Measurements from ENCODE around the gene OR4D2. TPM values are rescaled to one million over a fixed set of nuclear protein-coding genes. Genes with fewer than 3 reads are reported as not detected.
A peak's percentile ranks its signal among the peaks of the same experiment; 100 is the strongest.

The OR4D2 gene
- total RNA-seq, 3 donors from 2014 or later: not detected

GRCh38 chr17:58215685-58216084 is 48.9 kb downstream of the OR4D2 start:
- no peak for DNase-seq
- no peak for ATAC-seq
- TF ChIP-seq CTCF (IDR thresholded peaks at IDR 0.05): no peak
- Histone ChIP-seq H3K9me3 (no peaks in the 10 kb centered on the region), H3K4me1 (ENCODE audit: low read depth) (peaks cover 5% of the 10 kb centered on the region), H3K36me3 (ENCODE audit: low read depth) (no peaks in the 10 kb centered on the region), H3K4me3 (no peak overlapping the region)
- intact Hi-C loops (cut with DNase I, micrococcal nuclease): no loop called here

- DNase-seq (no peak), ATAC-seq (no peak)
- H3K36me3 ChIP-seq (ENCODE audit: low read depth): no peaks in the 10 kb centered on the region
- no peaks in the 10 kb centered on the region for H3K9me3 ChIP-seq
- no peak for TF ChIP-seq CTCF (IDR thresholded peaks at IDR 0.05)
- intact Hi-C loops (cut with DNase I, micrococcal nuclease): no loop called here
- peaks cover 5% of the 10 kb centered on the region for H3K4me1 ChIP-seq (ENCODE audit: low read depth)
- no peak overlapping the region for H3K4me3 ChIP-seq
Observed at GRCh38 chr17:58217766-58218165, 51.0 kb downstream of the OR4D2 start.

- H3K4me1 ChIP-seq (ENCODE audit: low read depth): peaks cover 5% of the 10 kb centered on the region
- peak; percentile 79 for TF ChIP-seq CTCF (IDR thresholded peaks at IDR 0.05)
- DNase-seq (peak; percentile 96 to 98 (median 97)), ATAC-seq (peak; percentile 99)
- H3K36me3 ChIP-seq (ENCODE audit: low read depth): no peaks in the 10 kb centered on the region
- intact Hi-C loops (cut with DNase I, micrococcal nuclease): no loop called here
- peak within 1 kb of the TSS; percentile 47 for H3K4me3 ChIP-seq
- no peaks in the 10 kb centered on the region for H3K9me3 ChIP-seq
Observed at GRCh38 chr17:58219007-58219788, 52.4 kb downstream of the OR4D2 start, which contains the start of gene MKS1. MKS1 (minus strand) TSS chr17:58219255; CDS start chr17:58219230, 25 bp downstream.

- TF ChIP-seq CTCF (IDR thresholded peaks at IDR 0.05): no peak
- intact Hi-C loops (cut with DNase I, micrococcal nuclease): no loop called here
- DNase-seq (peak in 1 of 3 donors; percentile 12), ATAC-seq (no peak)
- H3K9me3 ChIP-seq: no peaks in the 10 kb centered on the region
- no peak overlapping the region for H3K4me3 ChIP-seq
- no peaks in the 10 kb centered on the region for H3K36me3 ChIP-seq (ENCODE audit: low read depth)
- peaks cover 5% of the 10 kb centered on the region for H3K4me1 ChIP-seq (ENCODE audit: low read depth)
Observed at GRCh38 chr17:58219789-58220183, 53.0 kb downstream of the OR4D2 start.

Other genes starting within 250 kb of the OR4D2 start
- gene CUEDC1, start 211.6 kb upstream of the OR4D2 start, total RNA-seq: 10 to 100 TPM; 23.5 to 46.8 (median 23.6) TPM
- gene VEZF1, start 178.7 kb upstream of the OR4D2 start, total RNA-seq: 100 to 1,000 TPM in 1 of 3 donors, 10 to 100 TPM in 2; 48.1 to 107 (median 48.9) TPM
- 100 to 1,000 TPM; 150 to 188 (median 184) TPM for gene SRSF1, start 159.7 kb upstream of the OR4D2 start, total RNA-seq
- gene DYNLL2, start 83.6 kb upstream of the OR4D2 start, total RNA-seq: 10 to 100 TPM; 33.9 to 53.2 (median 33.9) TPM
- gene OR4D1, start 18.6 kb upstream of the OR4D2 start, total RNA-seq: not detected
- not detected for gene EPX, start 25.7 kb downstream of the OR4D2 start, total RNA-seq
- 10 to 100 TPM; 12.9 to 18.5 (median 14.7) TPM for gene MKS1, start 52.3 kb downstream of the OR4D2 start, total RNA-seq
- gene LPO, start 71.6 kb downstream of the OR4D2 start, total RNA-seq: not detected
- under 1 TPM in 1 of 3 donors, not detected in 2; 0.19 TPM for gene MPO, start 114.0 kb downstream of the OR4D2 start, total RNA-seq
- gene TSPOAP1, start 161.8 kb downstream of the OR4D2 start, total RNA-seq: 10 to 100 TPM in 1 of 3 donors, 1 to 10 TPM in 2; 5.3 to 27.7 (median 8.3) TPM
- gene SUPT4H1, start 185.2 kb downstream of the OR4D2 start, total RNA-seq: 10 to 100 TPM; 57.9 to 79.5 (median 68.9) TPM

Measured in mucosa of descending colon (tissue), 3 donors.